GM12801 (cell line): Measurements from ENCODE around the gene SDCBP2.

Source experiments
- TF ChIP-seq, protein P1 (sequence below): IDR thresholded peaks from one replicate; pipeline ENCODE4 v1.5.1; 2011; ENCODE audit warnings: control low read depth; ENCODE audit not compliant: insufficient read length; ENCODE audit errors: extremely low read depth

The SDCBP2 gene

DNA sequence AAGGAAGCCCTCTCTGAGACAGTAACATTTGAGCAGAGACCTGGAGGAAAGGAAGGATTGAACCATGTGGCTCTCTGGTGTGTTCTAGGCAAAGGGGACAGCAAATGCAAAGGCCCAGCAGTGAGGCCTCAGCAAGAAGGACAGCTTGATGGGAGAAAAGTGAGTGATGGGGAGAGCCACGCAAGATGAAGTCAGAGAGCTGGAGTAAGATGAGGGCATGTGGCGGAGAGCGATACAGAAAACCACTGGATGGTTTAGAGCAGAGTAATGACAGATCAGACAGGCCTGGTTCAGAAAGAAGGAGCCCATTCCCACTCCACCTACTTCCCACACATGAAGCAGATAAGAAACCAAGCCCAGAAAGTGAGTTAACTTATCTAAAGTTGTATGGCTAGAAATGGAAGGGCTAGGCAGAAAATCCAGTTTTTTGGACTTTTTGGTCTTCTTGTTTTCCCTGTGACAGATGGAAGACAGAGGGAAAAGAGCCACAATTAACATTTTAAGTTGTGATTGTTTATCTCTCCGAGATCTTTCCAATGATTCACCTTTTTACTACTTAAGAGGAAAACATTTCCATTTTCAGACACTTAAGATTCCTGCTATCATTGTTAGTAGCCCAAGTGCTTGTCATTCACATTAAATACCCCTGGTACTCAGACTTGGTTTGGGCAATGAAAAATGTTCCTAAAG is 63.6 kb downstream of the SDCBP2 start:
- TF ChIP-seq, protein P1, sequence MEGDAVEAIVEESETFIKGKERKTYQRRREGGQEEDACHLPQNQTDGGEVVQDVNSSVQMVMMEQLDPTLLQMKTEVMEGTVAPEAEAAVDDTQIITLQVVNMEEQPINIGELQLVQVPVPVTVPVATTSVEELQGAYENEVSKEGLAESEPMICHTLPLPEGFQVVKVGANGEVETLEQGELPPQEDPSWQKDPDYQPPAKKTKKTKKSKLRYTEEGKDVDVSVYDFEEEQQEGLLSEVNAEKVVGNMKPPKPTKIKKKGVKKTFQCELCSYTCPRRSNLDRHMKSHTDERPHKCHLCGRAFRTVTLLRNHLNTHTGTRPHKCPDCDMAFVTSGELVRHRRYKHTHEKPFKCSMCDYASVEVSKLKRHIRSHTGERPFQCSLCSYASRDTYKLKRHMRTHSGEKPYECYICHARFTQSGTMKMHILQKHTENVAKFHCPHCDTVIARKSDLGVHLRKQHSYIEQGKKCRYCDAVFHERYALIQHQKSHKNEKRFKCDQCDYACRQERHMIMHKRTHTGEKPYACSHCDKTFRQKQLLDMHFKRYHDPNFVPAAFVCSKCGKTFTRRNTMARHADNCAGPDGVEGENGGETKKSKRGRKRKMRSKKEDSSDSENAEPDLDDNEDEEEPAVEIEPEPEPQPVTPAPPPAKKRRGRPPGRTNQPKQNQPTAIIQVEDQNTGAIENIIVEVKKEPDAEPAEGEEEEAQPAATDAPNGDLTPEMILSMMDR, result no peak

DNA sequence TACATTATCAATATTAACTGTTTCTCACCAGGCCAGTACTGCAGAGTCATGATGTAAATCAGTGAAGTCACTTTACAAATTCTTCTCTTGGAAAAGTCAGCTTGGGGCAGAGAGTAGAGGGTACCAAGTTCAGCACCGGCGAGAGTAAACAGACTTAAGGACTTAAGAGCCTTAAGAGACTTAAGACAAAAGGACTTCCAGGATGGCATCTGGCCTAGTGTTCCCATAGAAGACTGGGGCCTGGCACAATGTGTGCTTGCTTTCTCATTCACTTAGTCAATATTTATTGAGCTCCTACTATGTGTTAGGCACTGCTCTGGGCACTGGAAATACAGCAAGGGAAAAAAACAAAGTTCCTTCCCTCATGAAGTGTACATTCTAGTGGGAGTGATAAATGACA is 64.2 kb downstream of the SDCBP2 start:
- TF ChIP-seq, protein P1, result no peak

DNA sequence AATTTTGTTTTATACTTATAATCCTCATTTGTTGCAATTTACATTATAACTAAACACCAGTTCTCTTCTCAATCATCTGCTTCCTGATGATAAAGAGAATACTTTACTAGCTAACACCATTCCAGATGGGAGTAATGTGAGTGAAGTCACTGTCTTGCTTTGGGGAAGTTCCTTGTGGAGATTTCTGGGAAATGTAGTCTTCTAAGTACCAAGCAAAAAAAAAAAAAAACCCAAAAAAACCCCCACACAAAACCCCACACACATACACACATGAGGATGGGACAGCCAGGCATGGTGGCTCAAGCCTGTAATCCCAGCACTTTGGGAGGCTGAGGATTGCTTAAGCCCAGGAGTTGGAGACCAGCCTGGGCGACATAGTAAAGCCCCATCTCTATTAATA is 65.1 kb downstream of the SDCBP2 start:
- TF ChIP-seq, protein P1, result no peak
